HPDE6-E6E7 (cell line): Measurements from ENCODE around the gene SRSF4.

Source experiments
- DNase-seq: peaks from one replicate; pipeline ENCODE4 v3.0.0; 2011; ENCODE audit warnings: missing footprints; ENCODE audit errors: extremely low spot score

The SRSF4 gene

DNA sequence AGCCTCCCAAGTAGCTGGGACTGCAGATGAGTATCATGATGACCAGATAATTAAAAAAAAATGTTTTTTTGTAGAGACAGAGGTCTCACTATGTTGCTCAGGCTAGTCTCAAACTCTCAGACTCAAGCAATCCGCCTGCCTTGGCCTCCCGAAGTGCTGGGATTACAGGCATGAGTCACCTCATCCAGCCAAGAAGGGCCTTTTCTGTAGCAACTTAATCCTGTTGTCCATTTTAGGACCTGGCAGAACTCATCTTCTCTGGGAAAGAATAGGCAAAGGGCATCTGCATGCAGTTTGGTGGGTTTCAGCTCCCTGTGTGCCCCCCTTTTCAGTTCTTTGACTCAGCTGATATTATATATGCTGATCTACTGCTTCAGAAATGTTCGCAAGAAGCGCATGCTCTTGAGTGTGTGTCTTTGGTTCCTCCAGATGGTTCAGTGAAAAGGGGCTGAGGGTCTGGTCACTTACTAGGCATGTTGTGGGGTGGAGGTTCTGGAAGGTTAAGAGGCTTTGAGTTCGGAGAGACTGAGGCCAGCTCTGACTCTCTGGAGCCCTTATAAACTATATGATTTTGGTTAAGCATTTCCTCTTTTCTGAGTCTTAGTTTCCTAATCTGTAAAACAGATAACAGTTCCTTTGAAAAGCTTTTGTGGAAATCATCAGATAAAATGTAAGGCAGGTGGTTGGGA lies 19.4 kb upstream of the SRSF4 start:
- no peak for DNase-seq

DNA sequence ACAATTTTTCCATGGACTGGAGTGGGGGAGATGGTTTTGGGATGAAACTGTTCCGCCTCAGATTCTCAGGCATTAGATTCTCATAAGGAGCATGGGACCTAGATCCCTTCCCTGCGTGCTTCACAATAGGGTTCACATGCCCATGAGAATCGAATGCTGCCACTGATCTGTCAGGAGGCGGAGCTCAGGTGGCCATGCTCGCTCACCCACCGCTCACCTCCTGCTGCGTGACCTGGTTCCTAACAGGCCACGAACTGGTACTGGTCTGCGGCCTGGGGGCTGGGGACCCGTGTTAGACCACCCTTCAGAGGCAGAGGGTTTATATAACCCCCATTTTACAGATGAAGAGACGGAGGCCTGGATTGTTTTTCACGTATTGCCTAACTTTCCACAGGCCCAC lies 16.3 kb upstream of the SRSF4 start:
- no peak for DNase-seq

GRCh38 chr1:29197590-29197924 lies 15.9 kb upstream of the SRSF4 start:
- DNase-seq: peak; percentile 46

DNA sequence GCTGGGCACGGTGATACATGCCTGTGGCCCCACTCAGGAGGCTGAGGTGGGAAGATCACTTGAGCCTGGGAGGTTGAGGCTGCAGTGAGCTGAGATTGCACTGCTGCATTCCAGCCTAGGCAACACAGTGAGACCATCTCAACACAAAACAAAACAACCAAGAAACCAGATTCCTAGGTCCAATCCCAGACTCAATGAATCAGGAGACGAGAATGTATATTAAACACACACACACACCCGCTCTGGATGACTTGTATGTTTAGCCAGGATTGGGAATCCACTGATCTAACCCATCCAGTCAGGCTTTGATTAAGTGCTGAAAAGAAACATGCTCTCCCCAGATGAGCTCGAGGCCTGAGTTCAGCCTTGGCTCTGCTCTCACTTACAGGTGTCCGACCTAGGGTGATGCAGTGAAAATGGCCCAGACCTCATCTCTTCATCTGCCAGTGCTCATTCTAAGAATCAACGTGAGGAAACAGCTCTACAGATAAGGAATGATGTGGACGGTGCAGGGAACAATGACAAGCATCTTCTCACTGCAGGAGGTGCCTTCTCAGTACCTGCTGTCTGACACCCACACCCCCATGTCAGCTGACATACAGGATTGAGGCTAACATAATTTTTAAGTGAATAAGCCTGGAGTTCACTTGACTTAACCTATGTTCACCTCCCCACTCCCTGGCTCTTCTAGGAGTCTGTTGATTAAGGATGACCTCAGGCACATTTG lies 15.3 kb upstream of the SRSF4 start:
- DNase-seq: no peak

GRCh38 chr1:29195881-29196291 lies 14.2 kb upstream of the SRSF4 start:
- DNase-seq: no peak

- no peak for DNase-seq
Measured at GRCh38 chr1:29193879-29194455, 12.3 kb upstream of the SRSF4 start.

DNA sequence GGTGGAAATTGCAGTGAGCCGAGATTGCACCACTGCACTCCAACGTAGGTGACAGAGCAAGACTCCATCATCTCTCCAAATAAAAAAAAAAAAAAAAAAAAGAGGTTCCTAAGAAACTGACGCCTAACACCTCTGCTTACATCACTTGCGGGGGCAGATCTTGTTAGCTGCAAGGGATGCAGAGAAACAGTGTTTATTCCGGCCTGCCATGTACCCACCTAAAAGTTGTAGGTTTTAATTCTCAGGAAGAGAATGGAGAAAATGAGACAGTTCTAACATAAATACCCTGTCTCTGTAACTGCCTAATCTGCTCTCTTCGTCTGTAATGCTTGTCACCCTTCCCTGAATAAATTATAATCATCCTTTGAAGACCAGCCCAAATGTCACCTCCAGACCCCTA lies 9.0 kb upstream of the SRSF4 start:
- DNase-seq: no peak

GRCh38 chr1:29186707-29187106 lies 5.0 kb upstream of the SRSF4 start:
- DNase-seq: no peak

- DNase-seq: no peak
Measured at GRCh38 chr1:29186252-29186651, 4.6 kb upstream of the SRSF4 start.

- no peak for DNase-seq
Measured at GRCh38 chr1:29183287-29183686, 1.6 kb upstream of the SRSF4 start.

- DNase-seq: peak; percentile 41
Measured at GRCh38 chr1:29180497-29181412, 945 bp downstream of the SRSF4 start.

- DNase-seq: no peak
Measured at GRCh38 chr1:29179641-29180184, 2.0 kb downstream of the SRSF4 start.

DNA sequence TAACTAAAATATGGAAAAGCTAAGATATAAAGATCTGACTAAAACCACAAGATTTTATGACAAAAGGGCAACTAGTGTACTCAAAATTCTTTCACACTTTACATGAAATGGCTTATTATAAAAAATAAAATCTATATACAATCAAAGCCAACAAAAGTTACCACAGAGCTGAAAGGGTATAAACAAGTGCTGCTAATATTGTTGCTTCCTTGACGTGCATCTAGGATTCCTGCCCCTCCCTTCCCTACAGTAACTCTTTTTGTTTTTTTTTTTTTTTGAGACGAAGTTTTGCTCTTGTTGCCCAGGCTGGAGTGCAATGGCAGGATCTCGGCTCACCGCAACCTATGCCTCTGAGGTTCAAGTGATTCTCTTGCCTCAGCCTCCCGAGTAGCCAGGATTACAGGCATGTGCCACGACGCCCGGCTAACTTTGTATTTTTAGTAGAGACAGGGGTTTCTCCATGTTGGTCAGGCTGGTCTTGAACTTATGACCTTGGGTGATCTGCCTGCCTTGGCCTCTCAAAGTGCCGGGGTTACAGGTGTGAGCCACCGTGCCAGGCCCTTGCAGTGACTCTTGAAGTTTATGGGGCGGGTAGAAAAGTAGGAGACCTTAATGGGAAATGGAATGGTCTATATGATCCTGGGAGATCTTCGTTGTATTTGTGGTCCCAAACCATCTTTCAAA lies 4.5 kb downstream of the SRSF4 start:
- no peak for DNase-seq

DNA sequence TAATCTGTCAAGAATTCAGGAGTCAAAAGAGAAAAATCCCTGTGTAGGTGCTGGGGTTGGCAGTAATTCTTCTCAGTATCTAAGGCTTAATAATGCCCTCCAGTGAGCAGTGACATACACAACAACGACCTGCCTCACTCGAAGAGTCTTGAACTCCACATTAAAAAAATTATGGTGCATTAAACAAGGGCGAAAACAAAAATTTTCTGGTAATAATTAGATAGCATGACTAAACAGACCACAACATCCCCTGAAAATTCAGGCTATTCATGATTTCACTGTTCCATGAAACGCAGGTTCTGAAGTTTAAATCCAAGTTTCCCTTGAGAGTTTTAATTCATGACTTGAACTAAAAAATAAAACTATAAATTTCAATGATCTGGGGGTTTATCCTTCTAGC lies 5.1 kb downstream of the SRSF4 start:
- DNase-seq: no peak

DNA sequence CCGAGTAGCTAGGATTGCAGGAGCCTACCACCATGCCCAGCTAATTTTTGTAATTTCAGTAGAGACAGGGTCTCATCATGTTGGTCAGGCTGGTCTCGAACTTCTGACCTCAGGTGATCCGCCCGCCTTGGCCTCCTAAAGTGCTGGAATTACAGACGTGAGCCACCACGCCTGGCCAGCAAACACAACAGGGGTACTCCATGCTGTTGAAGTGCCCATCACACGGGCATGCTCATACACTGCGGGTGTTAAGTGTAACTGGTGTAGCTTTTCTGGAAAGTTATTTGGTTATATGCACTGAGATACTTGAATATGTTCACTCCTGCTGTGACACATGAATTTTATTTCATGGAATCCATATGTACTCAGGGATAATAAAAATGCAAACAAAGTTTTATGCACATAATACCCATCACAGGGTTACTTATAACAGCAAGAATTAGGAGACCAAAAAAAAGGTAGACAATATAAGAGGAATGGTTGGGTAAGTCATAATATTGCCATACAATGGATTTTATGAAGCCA lies 9.2 kb downstream of the SRSF4 start:
- no peak for DNase-seq

GRCh38 chr1:29171521-29171920 lies 10.2 kb downstream of the SRSF4 start:
- DNase-seq: no peak

- no peak for DNase-seq
Measured at GRCh38 chr1:29171089-29171488, 10.6 kb downstream of the SRSF4 start.

GRCh38 chr1:29169976-29170375 lies 11.7 kb downstream of the SRSF4 start:
- DNase-seq: no peak

- no peak for DNase-seq
Measured at GRCh38 chr1:29167904-29168303, 13.8 kb downstream of the SRSF4 start.

GRCh38 chr1:29166291-29166878 lies 15.3 kb downstream of the SRSF4 start:
- DNase-seq: no peak

GRCh38 chr1:29164588-29164987 lies 17.1 kb downstream of the SRSF4 start:
- DNase-seq: no peak
